DND-41 (cell line): ENCODE data around the gene HNF1B.

Experiments
- EZH2 ChIP-seq: IDR thresholded peaks from 3 replicates; pipeline ENCODE4 v1.6.1; 2012; ENCODE audit warnings: borderline replicate concordance, low read depth, mild to moderate bottlenecking, moderate library complexity, low read length, inconsistent platforms; ENCODE audit not compliant: severe bottlenecking
- TF ChIP-seq, protein P1 (sequence below): IDR thresholded peaks from 2 replicates; pipeline ENCODE4 v1.5.1; 2012; ENCODE audit warnings: borderline replicate concordance, low read length, moderate library complexity, mild to moderate bottlenecking; ENCODE audit not compliant: poor library complexity, severe bottlenecking; ENCODE audit errors: extremely low read depth

DNA sequence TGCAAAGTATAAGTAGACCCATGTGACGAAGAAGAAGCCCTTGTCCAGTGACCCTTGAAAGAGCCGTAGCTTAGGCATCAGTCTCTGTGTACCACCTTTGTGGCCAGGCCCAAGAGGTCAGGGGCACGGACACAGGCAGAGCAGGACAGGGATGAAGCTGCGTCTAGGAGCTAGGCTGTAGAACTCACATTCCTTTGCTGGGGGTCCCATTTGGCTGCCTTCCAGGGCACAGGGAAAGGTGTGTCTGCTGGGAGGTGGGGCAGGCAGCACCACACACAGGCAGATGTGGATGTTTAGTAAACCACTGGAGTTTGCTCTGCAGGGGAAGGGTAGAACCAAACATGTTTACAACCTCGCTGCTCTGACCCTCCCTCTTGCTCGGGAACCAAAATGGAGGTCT is 33.7 kb downstream of the HNF1B start:
- TF ChIP-seq, protein P1, sequence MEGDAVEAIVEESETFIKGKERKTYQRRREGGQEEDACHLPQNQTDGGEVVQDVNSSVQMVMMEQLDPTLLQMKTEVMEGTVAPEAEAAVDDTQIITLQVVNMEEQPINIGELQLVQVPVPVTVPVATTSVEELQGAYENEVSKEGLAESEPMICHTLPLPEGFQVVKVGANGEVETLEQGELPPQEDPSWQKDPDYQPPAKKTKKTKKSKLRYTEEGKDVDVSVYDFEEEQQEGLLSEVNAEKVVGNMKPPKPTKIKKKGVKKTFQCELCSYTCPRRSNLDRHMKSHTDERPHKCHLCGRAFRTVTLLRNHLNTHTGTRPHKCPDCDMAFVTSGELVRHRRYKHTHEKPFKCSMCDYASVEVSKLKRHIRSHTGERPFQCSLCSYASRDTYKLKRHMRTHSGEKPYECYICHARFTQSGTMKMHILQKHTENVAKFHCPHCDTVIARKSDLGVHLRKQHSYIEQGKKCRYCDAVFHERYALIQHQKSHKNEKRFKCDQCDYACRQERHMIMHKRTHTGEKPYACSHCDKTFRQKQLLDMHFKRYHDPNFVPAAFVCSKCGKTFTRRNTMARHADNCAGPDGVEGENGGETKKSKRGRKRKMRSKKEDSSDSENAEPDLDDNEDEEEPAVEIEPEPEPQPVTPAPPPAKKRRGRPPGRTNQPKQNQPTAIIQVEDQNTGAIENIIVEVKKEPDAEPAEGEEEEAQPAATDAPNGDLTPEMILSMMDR, result no peak
- no peak for TF ChIP-seq EZH2
